ENCODE results near the gene SLC4A5.
A peak's percentile ranks its signal among the peaks of the same experiment; 100 is the strongest.

The SLC4A5 gene

DNA sequence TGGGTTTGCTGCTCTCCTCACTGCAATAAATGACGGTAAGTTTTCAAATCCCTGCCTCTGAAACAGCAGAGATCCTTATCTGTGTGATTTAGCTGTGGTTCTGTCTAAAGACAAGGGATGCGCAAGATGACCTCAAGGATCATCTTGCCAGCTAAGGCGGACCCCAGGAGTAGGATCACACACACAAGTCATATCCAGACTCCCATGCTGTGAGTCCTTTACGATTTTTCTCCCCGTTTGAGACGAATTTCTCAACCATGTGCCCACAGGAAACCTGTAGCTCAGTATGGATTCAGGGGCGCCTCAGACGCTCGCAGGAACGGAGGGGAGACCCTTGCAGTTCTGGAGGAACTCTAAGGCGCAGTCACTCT lies 48.0 kb upstream of the SLC4A5 start:
- Histone ChIP-seq H3K79me1 (ENCODE audit: low read depth, low read length) (peaks cover 1% of the 10 kb centered on the region), H3K27me3 (ENCODE audit: control insufficient read depth in 3 of 3, insufficient read depth in 3 of 3, low read depth in 1 of 3, low read length in 3 of 3) (no peaks in the 10 kb centered on the region), H3K4me2 (ENCODE audit: insufficient read depth, low read length, poor library complexity, severe bottlenecking) (peak overlapping the region; percentile 52), H3K23ac (ENCODE audit: low read depth, low read length, poor library complexity) (no peak overlapping the region), H3K14ac (ENCODE audit: low read length) (no peak overlapping the region), H2BK5ac (ENCODE audit: low read length) (no peak overlapping the region), H3K9ac (ENCODE audit: low read depth, low read length, poor library complexity) (peak overlapping the region; percentile 75), H3K4me3 (ENCODE audit: low read length in 2 of 2) (peak overlapping the region; percentile 65 to 88), H3K4me1 (ENCODE audit: control insufficient read depth in 2 of 2, insufficient read depth in 1 of 2, low read depth in 1 of 2, low read length in 2 of 2) (peaks cover 4 to 11% of the 10 kb centered on the region in 2 donors), H3K18ac (ENCODE audit: low read length) (peak overlapping the region; percentile 91), H2AFZ (ENCODE audit: low read length) (peak overlapping the region; percentile 95), H4K91ac (ENCODE audit: low read depth, low read length, poor library complexity) (no peak overlapping the region), H3K9me3 (replicated peaks in 1 of 2; ENCODE audit: control insufficient read depth in 2 of 2, insufficient read depth in 1 of 2, low read depth in 1 of 2, low read length in 2 of 2) (no peaks in the 10 kb centered on the region), H3K4ac (ENCODE audit: low read length) (no peak overlapping the region), H4K8ac (ENCODE audit: low read depth, low read length) (no peak overlapping the region), H2BK15ac (ENCODE audit: low read length) (no peak overlapping the region), H3K36me3 (replicated peaks in 1 of 2; ENCODE audit: control insufficient read depth in 2 of 2, insufficient read depth in 2 of 2, low read length in 2 of 2) (peaks cover 0 to 5% of the 10 kb centered on the region in 2 donors), H2AK5ac (ENCODE audit: low read depth, low read length) (no peak overlapping the region), H2BK120ac (ENCODE audit: low read depth, low read length) (no peak overlapping the region), H2BK12ac (ENCODE audit: low read length) (no peak overlapping the region), H3K27ac (replicated peaks; ENCODE audit: low read length) (no peak overlapping the region)
- no CpG with 5 or more reads among the region's 11 CpGs for WGBS, 2 donors (ENCODE audit: extremely low coverage in 2 of 2, insufficient read length in 2 of 2, insufficient replicate concordance in 1 of 2)
- DNase-seq (ENCODE audit: low spot score), result no peak

DNA sequence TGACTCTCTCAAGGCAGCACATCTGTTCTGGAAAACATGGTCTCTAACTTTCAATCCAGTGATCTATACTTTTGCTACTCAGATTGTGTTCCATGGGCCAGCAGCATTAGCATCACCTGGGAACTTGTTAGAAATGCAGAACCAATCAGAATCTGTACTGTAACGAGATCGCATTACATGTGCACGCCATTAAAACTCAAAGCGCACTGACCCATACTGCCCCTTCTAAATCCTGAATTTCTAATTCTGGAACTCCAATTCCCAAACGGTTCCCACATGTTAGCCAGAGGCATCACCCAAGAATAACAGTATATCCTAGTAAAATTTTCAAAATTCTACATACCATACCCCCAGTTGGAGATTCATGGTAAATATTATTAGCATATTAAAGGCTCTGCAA lies 47.4 kb upstream of the SLC4A5 start:
- Histone ChIP-seq H2BK120ac (ENCODE audit: low read depth, low read length) (no peak overlapping the region), H3K9me3 (replicated peaks in 1 of 2; ENCODE audit: control insufficient read depth in 2 of 2, insufficient read depth in 1 of 2, low read depth in 1 of 2, low read length in 2 of 2) (no peaks in the 10 kb centered on the region), H3K18ac (ENCODE audit: low read length) (no peak overlapping the region), H3K4me3 (ENCODE audit: low read length in 2 of 2) (peak overlapping the region in 1 of 2 donors; percentile 65), H4K8ac (ENCODE audit: low read depth, low read length) (no peak overlapping the region), H2AFZ (ENCODE audit: low read length) (no peak overlapping the region), H3K79me1 (ENCODE audit: low read depth, low read length) (peaks cover 1% of the 10 kb centered on the region), H3K4ac (ENCODE audit: low read length) (no peak overlapping the region), H2BK5ac (ENCODE audit: low read length) (no peak overlapping the region), H3K9ac (ENCODE audit: low read depth, low read length, poor library complexity) (no peak overlapping the region), H3K27ac (replicated peaks; ENCODE audit: low read length) (no peak overlapping the region), H4K91ac (ENCODE audit: low read depth, low read length, poor library complexity) (no peak overlapping the region), H3K4me1 (ENCODE audit: control insufficient read depth in 2 of 2, insufficient read depth in 1 of 2, low read depth in 1 of 2, low read length in 2 of 2) (peaks cover 4 to 11% of the 10 kb centered on the region in 2 donors), H3K23ac (ENCODE audit: low read depth, low read length, poor library complexity) (no peak overlapping the region), H2AK5ac (ENCODE audit: low read depth, low read length) (no peak overlapping the region), H3K4me2 (ENCODE audit: insufficient read depth, low read length, poor library complexity, severe bottlenecking) (peak overlapping the region; percentile 29), H2BK12ac (ENCODE audit: low read length) (no peak overlapping the region), H3K14ac (ENCODE audit: low read length) (no peak overlapping the region), H3K27me3 (ENCODE audit: control insufficient read depth in 3 of 3, insufficient read depth in 3 of 3, low read depth in 1 of 3, low read length in 3 of 3) (no peaks in the 10 kb centered on the region), H2BK15ac (ENCODE audit: low read length) (no peak overlapping the region), H3K36me3 (replicated peaks in 1 of 2; ENCODE audit: control insufficient read depth in 2 of 2, insufficient read depth in 2 of 2, low read length in 2 of 2) (peaks cover 0 to 5% of the 10 kb centered on the region in 2 donors)
- DNase-seq (ENCODE audit: low spot score), result no peak
- no CpG with 5 or more reads among the region's 5 CpGs for WGBS, 2 donors (ENCODE audit: extremely low coverage in 2 of 2, insufficient read length in 2 of 2, insufficient replicate concordance in 1 of 2)

DNA sequence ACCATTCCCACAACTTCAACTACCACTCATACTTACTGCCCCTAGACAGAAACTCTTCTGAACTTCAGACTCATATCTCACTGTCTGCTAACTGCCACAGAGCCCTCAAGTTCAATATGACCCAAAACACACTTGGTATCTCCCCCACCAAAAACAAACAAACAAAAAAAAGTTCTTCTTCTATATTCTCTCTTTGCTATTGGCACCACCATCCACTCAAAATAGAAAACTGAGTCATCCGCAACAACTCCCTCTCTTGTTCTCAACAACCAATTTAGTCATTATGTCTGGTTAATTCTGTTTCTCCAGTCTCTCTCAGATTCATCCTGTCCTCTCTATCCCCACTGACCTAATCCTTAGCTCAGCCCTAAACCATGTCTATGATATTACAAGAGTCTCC lies 44.1 kb upstream of the SLC4A5 start:
- H3K23ac ChIP-seq (ENCODE audit: low read depth, low read length, poor library complexity), result no peak overlapping the region
- H3K4me3 ChIP-seq (ENCODE audit: low read length in 2 of 2), result no peak overlapping the region
- no peak overlapping the region for H2AFZ ChIP-seq (ENCODE audit: low read length)
- no peak overlapping the region for H3K4me2 ChIP-seq (ENCODE audit: insufficient read depth, low read length, poor library complexity, severe bottlenecking)
- no peak overlapping the region for H2BK120ac ChIP-seq (ENCODE audit: low read depth, low read length)
- H2BK15ac ChIP-seq (ENCODE audit: low read length), result no peak overlapping the region
- no peak overlapping the region for H4K8ac ChIP-seq (ENCODE audit: low read depth, low read length)
- no peak overlapping the region for H2AK5ac ChIP-seq (ENCODE audit: low read depth, low read length)
- H3K4ac ChIP-seq (ENCODE audit: low read length), result no peak overlapping the region
- no peak overlapping the region for H4K91ac ChIP-seq (ENCODE audit: low read depth, low read length, poor library complexity)
- peaks cover 1% of the 10 kb centered on the region for H3K79me1 ChIP-seq (ENCODE audit: low read depth, low read length)
- H3K36me3 ChIP-seq (replicated peaks in 1 of 2; ENCODE audit: control insufficient read depth in 2 of 2, insufficient read depth in 2 of 2, low read length in 2 of 2), result peaks cover 8 to 30% of the 10 kb centered on the region in 2 donors
- no peaks in the 10 kb centered on the region for H3K27me3 ChIP-seq (ENCODE audit: control insufficient read depth in 3 of 3, insufficient read depth in 3 of 3, low read depth in 1 of 3, low read length in 3 of 3)
- no peak overlapping the region for H2BK5ac ChIP-seq (ENCODE audit: low read length)
- no peaks in the 10 kb centered on the region for H3K9me3 ChIP-seq (replicated peaks in 1 of 2; ENCODE audit: control insufficient read depth in 2 of 2, insufficient read depth in 1 of 2, low read depth in 1 of 2, low read length in 2 of 2)
- no peak overlapping the region for H2BK12ac ChIP-seq (ENCODE audit: low read length)
- no peak overlapping the region for H3K18ac ChIP-seq (ENCODE audit: low read length)
- DNase-seq (ENCODE audit: low spot score), result no peak
- H3K4me1 ChIP-seq (ENCODE audit: control insufficient read depth in 2 of 2, insufficient read depth in 1 of 2, low read depth in 1 of 2, low read length in 2 of 2), result peaks cover 4 to 18% of the 10 kb centered on the region in 2 donors
- H3K27ac ChIP-seq (replicated peaks; ENCODE audit: low read length), result no peak overlapping the region
- no peak overlapping the region for H3K9ac ChIP-seq (ENCODE audit: low read depth, low read length, poor library complexity)
- WGBS, 2 donors (ENCODE audit: extremely low coverage in 2 of 2, insufficient read length in 2 of 2, insufficient replicate concordance in 1 of 2), result no CpG with 5 or more reads among the region's 1 CpG
- H3K14ac ChIP-seq (ENCODE audit: low read length), result no peak overlapping the region

DNA sequence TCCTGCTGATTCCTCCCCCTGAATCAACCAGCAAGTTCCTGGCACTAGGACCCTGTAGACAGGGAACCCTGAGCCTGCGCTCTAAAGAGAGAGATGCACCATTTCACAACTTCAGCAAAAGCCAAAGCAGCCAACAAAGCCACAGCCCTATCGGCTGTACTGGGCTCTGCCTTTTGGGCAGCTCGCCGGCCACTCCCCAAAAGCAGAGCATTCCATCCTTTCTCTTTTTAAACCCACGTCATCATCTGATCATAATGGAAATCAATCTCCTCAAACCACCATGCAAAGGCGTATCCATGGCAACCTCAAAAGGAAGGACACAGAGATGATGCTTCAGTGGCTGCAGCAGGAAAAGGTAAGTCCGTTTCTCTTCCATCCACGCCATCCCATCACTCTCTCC lies 42.2 kb upstream of the SLC4A5 start:
- no peak overlapping the region for H3K14ac ChIP-seq (ENCODE audit: low read length)
- no peaks in the 10 kb centered on the region for H3K27me3 ChIP-seq (ENCODE audit: control insufficient read depth in 3 of 3, insufficient read depth in 3 of 3, low read depth in 1 of 3, low read length in 3 of 3)
- no peak overlapping the region for H3K27ac ChIP-seq (replicated peaks; ENCODE audit: low read length)
- H4K8ac ChIP-seq (ENCODE audit: low read depth, low read length), result no peak overlapping the region
- no peak for DNase-seq (ENCODE audit: low spot score)
- H2BK120ac ChIP-seq (ENCODE audit: low read depth, low read length), result no peak overlapping the region
- no peaks in the 10 kb centered on the region for H3K79me1 ChIP-seq (ENCODE audit: low read depth, low read length)
- H3K36me3 ChIP-seq (replicated peaks in 1 of 2; ENCODE audit: control insufficient read depth in 2 of 2, insufficient read depth in 2 of 2, low read length in 2 of 2), result peaks cover 8 to 30% of the 10 kb centered on the region in 2 donors
- no peak overlapping the region for H2AFZ ChIP-seq (ENCODE audit: low read length)
- H2AK5ac ChIP-seq (ENCODE audit: low read depth, low read length), result no peak overlapping the region
- H2BK5ac ChIP-seq (ENCODE audit: low read length), result no peak overlapping the region
- H2BK15ac ChIP-seq (ENCODE audit: low read length), result no peak overlapping the region
- H3K4ac ChIP-seq (ENCODE audit: low read length), result no peak overlapping the region
- WGBS, 2 donors (ENCODE audit: extremely low coverage in 2 of 2, insufficient read length in 2 of 2, insufficient replicate concordance in 1 of 2), result no CpG with 5 or more reads among the region's 8 CpGs
- H3K4me3 ChIP-seq (ENCODE audit: low read length in 2 of 2), result no peak overlapping the region
- H3K9me3 ChIP-seq (replicated peaks in 1 of 2; ENCODE audit: control insufficient read depth in 2 of 2, insufficient read depth in 1 of 2, low read depth in 1 of 2, low read length in 2 of 2), result no peaks in the 10 kb centered on the region
- H3K4me2 ChIP-seq (ENCODE audit: insufficient read depth, low read length, poor library complexity, severe bottlenecking), result no peak overlapping the region
- no peak overlapping the region for H4K91ac ChIP-seq (ENCODE audit: low read depth, low read length, poor library complexity)
- no peak overlapping the region for H3K23ac ChIP-seq (ENCODE audit: low read depth, low read length, poor library complexity)
- H3K9ac ChIP-seq (ENCODE audit: low read depth, low read length, poor library complexity), result no peak overlapping the region
- no peak overlapping the region for H3K18ac ChIP-seq (ENCODE audit: low read length)
- no peak overlapping the region for H2BK12ac ChIP-seq (ENCODE audit: low read length)
- peaks cover 5 to 13% of the 10 kb centered on the region in 2 donors for H3K4me1 ChIP-seq (ENCODE audit: control insufficient read depth in 2 of 2, insufficient read depth in 1 of 2, low read depth in 1 of 2, low read length in 2 of 2)
